OCI-LY7 (cell line): ENCODE results near the gene KCNQ1. TPM values are rescaled to one million over a fixed set of nuclear protein-coding genes. Genes with fewer than 3 reads are reported as not detected.

Experiments used
- BruUV-seq: library from RNA; stranded (reverse); fragments of 400-500 nt; replicated peaks from 2 replicates; lab custom pipeline; 2021; lab: Mats Ljungman, UMichigan
- CTCF ChIA-PET: fragments of 300-600 bp; sonication (Branson Sonifier 250); formaldehyde crosslinking; loops from one replicate; lab custom pipeline; 2022; ENCODE audit warnings: antibody characterized with exemption; ENCODE audit not compliant: unreplicated experiment; lab: Charles Lee
- POLR2A ChIA-PET: fragments of 300-600 bp; sonication (Branson Sonifier 250); formaldehyde crosslinking; loops from one replicate; lab custom pipeline; 2022; ENCODE audit warnings: antibody characterized with exemption; lab: Charles Lee
- DNase-seq: peaks from one replicate; pipeline ENCODE4 v3.0.0-alpha.2; 2015; ENCODE audit warnings: low spot score
- H2AFZ ChIP-seq: fragments of 200-600 bp; sonication (generic), shearing (Covaris generic); 2 replicates; pipeline ENCODE4 v1.6.1; 2014; ENCODE audit warnings: mild to moderate bottlenecking, antibody characterized with exemption, low read length, moderate library complexity
- H3K27ac ChIP-seq: fragments of 200-600 bp; sonication (generic); 2 replicates; pipeline ENCODE4 v1.5.1; 2014; ENCODE audit warnings: mixed run types, low read depth, mild to moderate bottlenecking, moderate library complexity, low read length, inconsistent platforms; ENCODE audit not compliant: poor library complexity, severe bottlenecking
- H3K36me3 ChIP-seq: fragments of 200-600 bp; sonication (generic); 2 replicates; pipeline ENCODE4 v1.6.1; 2014; ENCODE audit warnings: mild to moderate bottlenecking, antibody characterized with exemption, low read length, moderate library complexity, mixed read lengths; ENCODE audit not compliant: insufficient read depth
- H3K4me1 ChIP-seq: fragments of 200-600 bp; sonication (generic); 2 replicates; pipeline ENCODE4 v1.5.1; 2014; ENCODE audit warnings: mild to moderate bottlenecking, low read length; ENCODE audit not compliant: insufficient read depth, poor library complexity, severe bottlenecking
- H3K4me2 ChIP-seq: fragments of 200-600 bp; sonication (generic); 2 replicates; pipeline ENCODE4 v1.6.1; 2014; ENCODE audit warnings: mild to moderate bottlenecking, low read length
- H3K4me3 ChIP-seq: fragments of 200-600 bp; sonication (generic); 2 replicates; pipeline ENCODE4 v1.5.1; 2014; ENCODE audit warnings: mild to moderate bottlenecking, low read depth, low read length; ENCODE audit not compliant: poor library complexity, severe bottlenecking
- H3K79me2 ChIP-seq: fragments of 200-600 bp; sonication (generic); 2 replicates; pipeline ENCODE4 v1.6.1; 2016; ENCODE audit warnings: low read depth, mild to moderate bottlenecking, low read length, moderate library complexity, mixed read lengths; ENCODE audit not compliant: insufficient read depth
- H3K9me2 ChIP-seq: fragments of 200-600 bp; sonication (generic); 2 replicates; pipeline ENCODE4 v1.6.1; 2016; ENCODE audit warnings: mild to moderate bottlenecking, low read length, mixed read lengths; ENCODE audit not compliant: insufficient read depth
- H3K9me3 ChIP-seq: fragments of 200-600 bp; sonication (generic); 2 replicates; pipeline ENCODE4 v1.6.1; 2014; ENCODE audit warnings: mild to moderate bottlenecking, mixed run types, low read length, mixed read lengths
- H4K20me1 ChIP-seq: fragments of 200-600 bp; sonication (generic); 2 replicates; pipeline ENCODE4 v1.6.1; 2014; ENCODE audit warnings: mild to moderate bottlenecking, antibody characterized with exemption, low read length, moderate library complexity, mixed read lengths; ENCODE audit not compliant: insufficient read depth
- CTCF ChIP-seq: fragments of 200-600 bp; sonication (generic); conservative IDR thresholded peaks from 2 replicates; pipeline ENCODE4 v1.5.1; 2014; ENCODE audit warnings: mild to moderate bottlenecking, antibody characterized with exemption, low read length, moderate library complexity, mixed read lengths
- EZH2phosphoT487 ChIP-seq: fragments of 200-600 bp; sonication (generic); IDR thresholded peaks from 2 replicates; pipeline ENCODE4 v1.6.1; 2018; ENCODE audit warnings: low read depth, borderline replicate concordance, mild to moderate bottlenecking, mixed run types, antibody characterized with exemption, low read length, moderate library complexity, mixed read lengths
- intact Hi-C: fragments of 100-400 bp; cut with micrococcal nuclease; formaldehyde crosslinking; loops from one replicate; pipeline ENCODE4 v1.10.0; 2022; ENCODE audit not compliant: unreplicated experiment
- total RNA-seq, 2 experiments: library from RNA; depleted of rRNA in 1 of 2; stranded (reverse); fragments of >200 nt in 1 of 2; shearing (Covaris generic) in 1 of 2; gene quantifications; 2 replicates each; pipeline ENCODE4 v1.2.3, GENCODE V29; 2014 to 2022

Gene KCNQ1
- total RNA-seq, 2 experiments from 2014 or later = 0.22 to 1.3 TPM

DNA sequence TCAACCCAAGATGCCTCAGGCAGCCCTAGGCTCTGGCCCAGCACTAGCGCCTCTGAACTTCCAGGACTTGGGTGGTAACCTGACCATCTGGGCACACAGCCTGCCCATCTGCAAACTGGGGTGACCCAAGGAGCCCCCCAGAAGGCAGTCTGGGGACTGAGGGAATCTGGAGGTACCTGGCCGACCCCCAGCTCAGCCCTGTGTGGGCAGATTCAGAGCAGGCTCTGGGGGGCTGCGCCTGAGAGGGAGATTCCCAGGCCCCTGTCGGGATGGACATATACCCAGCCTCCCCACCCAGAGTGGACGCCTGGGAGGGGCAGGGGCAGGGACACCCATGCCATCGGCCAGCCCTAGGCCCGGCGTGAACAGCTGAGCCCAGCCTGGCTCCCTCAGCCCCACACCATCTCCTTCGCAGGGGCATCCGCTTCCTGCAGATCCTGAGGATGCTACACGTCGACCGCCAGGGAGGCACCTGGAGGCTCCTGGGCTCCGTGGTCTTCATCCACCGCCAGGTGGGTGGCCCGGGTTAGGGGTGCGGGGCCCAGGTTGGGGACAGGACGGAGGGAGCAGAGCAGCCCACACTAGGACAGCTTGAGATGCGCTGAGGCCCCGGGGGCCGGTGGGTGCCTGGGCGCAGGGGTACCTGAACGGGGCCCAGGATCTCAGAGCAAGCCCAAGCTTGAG, 126.9 kb downstream of the KCNQ1 start:
- no peaks in the 10 kb centered on the region for H3K9me2 ChIP-seq
- H3K27ac ChIP-seq = no peak overlapping the region
- TF ChIP-seq CTCF (no peak), EZH2phosphoT487 (no peak)
- H3K4me3 ChIP-seq = no peak overlapping the region
- DNase-seq = no peak
- no TSS peak for BruUV-seq
- no peaks in the 10 kb centered on the region for H3K79me2 ChIP-seq
- no peak overlapping the region for H3K4me2 ChIP-seq
- H3K36me3 ChIP-seq = no peaks in the 10 kb centered on the region
- H3K4me1 ChIP-seq = no peaks in the 10 kb centered on the region
- intact Hi-C loops = no loop called here
- ChIA-PET CTCF (no interaction called here), POLR2A (no interaction called here)
- H2AFZ ChIP-seq = no peak overlapping the region
- H3K9me3 ChIP-seq = no peaks in the 10 kb centered on the region
- no peaks in the 10 kb centered on the region for H4K20me1 ChIP-seq

DNA sequence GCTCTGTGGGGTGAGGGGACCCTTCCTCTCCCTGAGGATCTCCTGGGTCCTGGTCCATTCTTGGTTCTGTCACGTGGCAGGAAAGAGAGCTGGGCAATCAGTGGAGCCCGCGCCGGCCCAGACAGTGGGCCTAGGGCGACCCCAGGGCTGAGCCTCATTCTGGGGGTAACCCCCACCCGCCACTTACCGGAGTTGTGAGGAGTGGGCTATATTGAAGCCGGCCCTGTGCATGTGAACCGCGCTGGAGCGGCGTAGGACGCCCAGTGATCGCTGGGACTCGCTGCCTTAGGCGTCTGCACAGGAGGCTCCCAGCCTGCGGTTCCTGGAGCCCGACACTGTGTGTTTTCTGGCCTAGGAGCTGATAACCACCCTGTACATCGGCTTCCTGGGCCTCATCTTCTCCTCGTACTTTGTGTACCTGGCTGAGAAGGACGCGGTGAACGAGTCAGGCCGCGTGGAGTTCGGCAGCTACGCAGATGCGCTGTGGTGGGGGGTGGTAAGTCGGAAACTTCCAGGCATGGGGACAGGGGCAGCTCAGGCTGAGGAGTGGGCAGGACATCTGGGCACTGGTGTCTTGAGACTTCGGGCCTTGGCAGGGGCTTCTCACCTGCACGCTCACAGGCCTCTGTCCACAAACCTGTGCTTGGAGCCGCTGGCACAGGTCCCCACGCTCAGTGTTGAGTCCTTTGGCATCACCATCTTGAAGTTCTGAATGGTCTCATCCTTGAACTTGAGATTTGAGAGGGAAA, 127.9 kb downstream of the KCNQ1 start:
- no peak for TF ChIP-seq CTCF
- TF ChIP-seq EZH2phosphoT487 = no peak
- Histone ChIP-seq H3K4me2 (no peak overlapping the region), H3K27ac (no peak overlapping the region), H3K9me3 (no peaks in the 10 kb centered on the region), H2AFZ (no peak overlapping the region), H3K79me2 (no peaks in the 10 kb centered on the region), H3K9me2 (no peaks in the 10 kb centered on the region), H3K4me1 (no peaks in the 10 kb centered on the region), H3K4me3 (no peak overlapping the region), H3K36me3 (no peaks in the 10 kb centered on the region), H4K20me1 (no peaks in the 10 kb centered on the region)
- no TSS peak for BruUV-seq
- POLR2A ChIA-PET = no interaction called here
- intact Hi-C loops = no loop called here
- CTCF ChIA-PET = no interaction called here
- DNase-seq = no peak
